Measurements from ENCODE around the gene MMP8. TPM values are rescaled to one million over a fixed set of nuclear protein-coding genes. Genes with fewer than 3 reads are reported as not detected.

MMP8 gene
- total RNA-seq, 1 donor from 2014 or later = not detected

GRCh38 chr11:102664001-102664752 is 60.6 kb downstream of the MMP8 start:
- Mint-ChIP-seq H3K36me3 (no peaks in the 10 kb centered on the region), H3K27me3 (ENCODE audit: insufficient read depth, low read depth) (peaks cover 2% of the 10 kb centered on the region), H3K9me3 (no peaks in the 10 kb centered on the region), H3K4me1 (no peaks in the 10 kb centered on the region), H3K27ac (peak overlapping the region; percentile 12), H3K4me3 (no peak overlapping the region)
- H3F3A ChIP-seq (ENCODE audit: low read depth) = no peaks in the 10 kb centered on the region
- no peaks in the 10 kb centered on the region for H3K27me3 ChIP-seq
- no peak overlapping the region for H3K9ac ChIP-seq
- H3K9me3 ChIP-seq (ENCODE audit: low read depth) = no peaks in the 10 kb centered on the region
- H3K4me3 ChIP-seq = no peak overlapping the region
- H3K79me2 ChIP-seq (ENCODE audit: low read depth) = no peaks in the 10 kb centered on the region
- peak; percentile 20 for DNase-seq (ENCODE audit: low spot score)
- H3K36me3 ChIP-seq = no peaks in the 10 kb centered on the region
- no peaks in the 10 kb centered on the region for H3K4me1 ChIP-seq
- no peaks in the 10 kb centered on the region for H4K20me1 ChIP-seq (ENCODE audit: low read depth)
- no peak overlapping the region for H3K27ac ChIP-seq
- TF ChIP-seq EZH2 (IDR thresholded peaks at IDR 0.05) (no peak), EZH2phosphoT487 (IDR thresholded peaks at IDR 0.05) (no peak), CTCF (IDR thresholded peaks at IDR 0.05) (peak; percentile 46)
- H3K4me2 ChIP-seq = no peak overlapping the region
- H2AFZ ChIP-seq (replicated peaks) = no peak overlapping the region

- Histone ChIP-seq H3K4me1 (no peaks in the 10 kb centered on the region), H3K27ac (no peak overlapping the region), H3K4me2 (no peak overlapping the region), H4K20me1 (ENCODE audit: low read depth) (no peaks in the 10 kb centered on the region), H2AFZ (replicated peaks) (no peak overlapping the region), H3K27me3 (no peaks in the 10 kb centered on the region), H3K36me3 (no peaks in the 10 kb centered on the region), H3K9ac (no peak overlapping the region), H3K79me2 (ENCODE audit: low read depth) (no peaks in the 10 kb centered on the region), H3F3A (ENCODE audit: low read depth) (no peaks in the 10 kb centered on the region), H3K9me3 (ENCODE audit: low read depth) (no peaks in the 10 kb centered on the region), H3K4me3 (no peak overlapping the region)
- H3K9me3 Mint-ChIP-seq = no peaks in the 10 kb centered on the region
- DNase-seq (ENCODE audit: low spot score) = no peak
- no peaks in the 10 kb centered on the region for H3K4me1 Mint-ChIP-seq
- H3K4me3 Mint-ChIP-seq = no peak overlapping the region
- no peak overlapping the region for H3K27ac Mint-ChIP-seq
- H3K36me3 Mint-ChIP-seq = no peaks in the 10 kb centered on the region
- TF ChIP-seq EZH2 (IDR thresholded peaks at IDR 0.05) (no peak), CTCF (IDR thresholded peaks at IDR 0.05) (no peak), EZH2phosphoT487 (IDR thresholded peaks at IDR 0.05) (no peak)
- H3K27me3 Mint-ChIP-seq (ENCODE audit: insufficient read depth, low read depth) = peaks cover 2% of the 10 kb centered on the region
Measured at GRCh38 chr11:102662607-102663006, 62.1 kb downstream of the MMP8 start.

Other genes with a start within 250 kb of the MMP8 start
- not detected in 2 replicates for gene MMP7, start 194.2 kb downstream of the MMP8 start, total RNA-seq (ENCODE audit: low replicate concordance)
- not detected in 2 replicates for gene MMP20, start 99.6 kb downstream of the MMP8 start, total RNA-seq (ENCODE audit: low replicate concordance)
- not detected in 2 replicates for gene MMP27, start 19.2 kb downstream of the MMP8 start, total RNA-seq (ENCODE audit: low replicate concordance)
- gene MMP10, start 55.7 kb upstream of the MMP8 start, total RNA-seq (ENCODE audit: low replicate concordance) = 0.32 TPM in 1 of 2 replicates, not detected in the other
- not detected in 2 replicates for gene MMP1, start 73.2 kb upstream of the MMP8 start, total RNA-seq (ENCODE audit: low replicate concordance)
- not detected in 2 replicates for gene MMP3, start 118.7 kb upstream of the MMP8 start, total RNA-seq (ENCODE audit: low replicate concordance)
- not detected in 2 replicates for gene MMP12, start 150.0 kb upstream of the MMP8 start, total RNA-seq (ENCODE audit: low replicate concordance)
- not detected in 2 replicates for gene MMP13, start 230.8 kb upstream of the MMP8 start, total RNA-seq (ENCODE audit: low replicate concordance)